NCI-H446 treated with DMSO at 0.1 percent for 48 hours (cell line): ENCODE data around the gene KMT2D.

Source experiments
- DNase-seq: peaks from one replicate; lab custom pipeline; 2025; lab: John Stamatoyannopoulos, UW

Gene KMT2D

DNA sequence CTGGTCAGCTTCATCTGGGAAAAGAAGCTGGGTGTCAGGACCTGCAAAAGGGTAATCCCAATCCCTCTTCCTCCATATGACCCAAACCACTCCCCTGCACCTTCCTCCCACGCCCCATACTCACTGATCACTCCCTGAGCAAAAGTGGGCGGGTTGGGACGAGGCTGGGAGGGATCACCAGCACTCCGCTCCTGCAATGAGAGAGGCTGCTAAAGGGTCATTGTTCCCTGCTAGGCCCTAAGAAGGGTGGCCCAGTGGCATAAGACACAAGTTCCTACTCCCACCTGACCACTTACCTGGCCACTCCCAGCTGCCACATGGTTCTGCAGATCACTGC is 26.3 kb downstream of the KMT2D start:
- no peak for DNase-seq

DNA sequence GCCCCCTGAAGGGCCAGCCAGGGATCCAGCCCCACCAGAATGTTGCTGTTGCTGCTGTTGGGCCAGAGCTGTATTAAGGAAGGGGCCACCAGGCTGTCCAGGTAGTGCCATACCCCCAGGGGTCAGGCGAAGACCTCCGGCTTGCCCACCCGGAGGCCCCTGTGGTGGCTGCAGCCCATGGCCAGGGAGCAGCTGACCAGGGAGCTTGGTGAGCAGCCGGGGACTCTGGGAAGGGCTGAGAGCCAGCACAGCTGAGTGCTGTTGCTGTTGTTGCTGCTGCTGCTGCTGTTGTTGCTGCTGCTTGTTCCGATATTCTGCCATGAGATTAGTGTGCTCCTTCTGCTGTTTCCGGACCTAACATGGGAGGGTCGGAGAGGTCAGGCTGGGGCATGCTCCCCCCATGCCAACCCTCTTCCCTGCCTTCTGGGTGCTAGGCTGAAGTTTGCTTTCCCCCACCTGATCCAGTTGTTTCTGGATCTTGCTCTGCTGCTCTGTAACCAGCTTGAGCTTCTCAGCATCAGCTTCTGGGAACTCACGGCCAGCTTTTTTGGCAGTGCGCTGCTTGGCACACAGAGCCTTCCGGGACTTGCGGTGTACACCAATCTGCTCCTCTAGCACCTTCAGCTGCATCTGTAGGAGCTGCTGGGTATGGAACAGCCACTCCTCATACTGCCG is 26.8 kb downstream of the KMT2D start:
- no peak for DNase-seq

DNA sequence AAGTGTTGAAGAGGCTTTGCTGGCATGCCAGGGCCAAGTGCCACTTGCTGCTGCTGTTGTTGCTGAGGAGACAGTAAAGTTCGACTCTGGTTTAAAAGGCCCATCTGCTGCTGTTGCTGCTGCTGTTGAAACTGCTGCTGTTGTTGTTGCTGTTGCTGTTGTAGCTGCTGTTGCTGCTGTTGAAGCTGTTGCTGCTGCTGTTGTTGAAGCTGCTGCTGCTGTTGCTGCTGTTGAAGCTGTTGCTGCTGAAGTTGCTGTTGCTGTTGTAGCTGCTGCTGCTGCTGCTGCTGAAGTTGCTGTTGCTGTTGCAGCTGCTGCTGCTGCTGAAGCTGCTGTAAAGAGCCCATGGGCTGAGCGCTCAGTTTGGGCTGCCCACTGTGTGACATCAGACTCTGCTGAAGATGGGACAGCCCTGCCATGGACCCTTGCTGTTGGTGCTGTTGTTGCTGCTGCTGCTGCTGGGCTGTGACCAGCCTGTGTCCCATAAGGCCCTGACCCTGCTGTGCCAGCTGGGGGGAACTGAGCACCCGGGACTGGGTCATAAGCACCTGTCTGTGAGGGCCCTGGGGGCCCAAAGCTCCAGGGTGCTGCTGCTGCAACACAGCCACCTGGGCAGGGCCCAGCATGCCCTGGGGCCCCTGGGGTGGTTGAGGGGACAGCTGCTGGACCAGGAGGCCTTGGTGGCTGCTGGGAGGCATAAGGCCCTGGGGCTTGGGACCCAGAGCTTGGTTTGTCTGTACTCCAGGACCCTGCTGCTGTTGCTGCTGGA is 27.7 kb downstream of the KMT2D start:
- no peak for DNase-seq

DNA sequence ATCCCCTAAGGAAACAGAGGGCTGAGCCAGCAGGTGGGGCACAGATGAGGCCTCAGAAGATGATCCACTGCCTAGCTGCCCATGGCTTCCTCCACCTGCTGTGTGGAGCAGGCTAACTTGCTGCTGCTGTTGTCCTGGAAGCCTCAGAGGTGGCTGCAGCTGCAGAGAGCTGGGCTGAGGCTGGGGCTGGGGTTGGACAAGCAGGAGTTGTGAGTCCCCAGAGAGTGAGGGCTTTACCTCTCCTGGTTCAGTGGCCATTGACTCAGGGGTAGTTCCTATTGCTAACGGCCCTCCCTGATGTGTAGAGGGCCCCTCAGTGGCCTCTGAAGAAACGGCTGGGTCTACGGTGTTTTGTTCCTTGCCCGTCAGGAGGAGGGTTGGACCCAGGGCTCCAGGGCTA is 28.3 kb downstream of the KMT2D start:
- no peak for DNase-seq

DNA sequence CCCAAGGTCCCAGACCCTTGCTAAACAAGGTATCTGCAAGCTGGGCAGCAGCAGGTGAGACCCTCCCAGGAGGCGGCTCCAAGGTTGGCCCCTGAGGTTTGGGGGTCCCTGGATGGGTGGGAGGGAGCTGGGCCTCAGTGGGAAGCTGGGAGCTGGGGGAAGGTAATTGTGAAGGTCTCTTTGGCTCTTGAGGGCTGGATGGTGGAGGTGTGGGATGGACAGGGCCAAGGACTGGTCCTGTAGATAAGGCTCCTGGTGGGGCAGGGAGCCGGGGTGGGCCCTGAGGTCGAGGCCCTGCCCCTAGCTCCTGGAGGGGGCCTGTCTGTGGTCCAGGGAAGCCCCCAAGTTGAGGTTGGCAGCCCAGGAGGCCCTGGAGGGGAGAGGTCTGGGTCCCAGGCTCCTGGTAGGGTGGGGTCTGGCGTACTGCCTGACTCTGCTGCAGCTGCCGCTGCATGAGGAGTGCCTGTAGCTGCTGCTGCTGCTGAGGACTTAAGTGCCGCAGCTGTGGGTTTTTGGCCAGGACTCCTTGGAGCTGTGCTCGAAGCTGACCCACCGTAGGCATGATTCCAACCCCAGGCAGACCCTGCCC is 28.9 kb downstream of the KMT2D start:
- no peak for DNase-seq

DNA sequence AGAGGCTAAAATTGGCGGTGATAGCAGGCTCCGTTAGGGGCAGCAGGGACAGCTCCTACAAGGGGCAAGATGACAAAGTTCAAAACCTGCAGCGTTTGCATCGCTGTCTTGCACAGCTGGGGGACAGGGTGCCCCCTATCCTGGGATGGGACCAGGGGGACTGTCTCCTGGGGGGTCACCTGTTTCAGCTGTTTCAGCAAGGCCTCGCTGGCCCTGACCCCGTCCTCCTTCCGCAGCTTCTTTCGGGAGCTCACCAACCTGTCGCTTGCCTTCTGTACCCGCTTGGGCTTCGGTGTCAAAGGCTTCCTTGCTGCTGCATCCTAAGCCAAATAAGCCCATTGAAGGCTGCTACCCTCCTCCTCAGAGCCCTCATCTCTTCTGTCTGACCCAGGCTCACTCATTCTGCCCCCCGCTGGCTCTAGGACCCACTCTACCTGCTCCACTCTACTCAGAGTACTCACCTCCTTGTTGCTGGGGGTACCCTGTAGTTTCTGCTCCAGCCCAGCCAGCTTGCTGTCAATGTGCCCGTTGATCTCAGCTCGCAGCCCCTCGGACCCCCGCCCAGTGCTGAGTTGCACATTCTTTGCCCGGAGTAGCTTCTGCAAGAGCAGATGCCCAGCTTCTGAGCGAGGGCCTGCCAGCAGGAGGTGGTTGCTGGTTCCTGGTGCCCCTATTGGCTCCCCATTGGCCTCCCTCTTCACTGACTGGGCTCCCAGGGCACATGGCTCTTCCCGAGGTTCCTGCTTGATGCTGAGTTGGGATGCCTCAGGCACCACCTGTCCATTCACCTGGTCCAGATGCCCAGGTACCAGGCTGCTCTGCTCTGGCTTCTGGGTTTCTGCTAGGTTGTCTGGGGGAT is 29.7 kb downstream of the KMT2D start:
- no peak for DNase-seq

DNA sequence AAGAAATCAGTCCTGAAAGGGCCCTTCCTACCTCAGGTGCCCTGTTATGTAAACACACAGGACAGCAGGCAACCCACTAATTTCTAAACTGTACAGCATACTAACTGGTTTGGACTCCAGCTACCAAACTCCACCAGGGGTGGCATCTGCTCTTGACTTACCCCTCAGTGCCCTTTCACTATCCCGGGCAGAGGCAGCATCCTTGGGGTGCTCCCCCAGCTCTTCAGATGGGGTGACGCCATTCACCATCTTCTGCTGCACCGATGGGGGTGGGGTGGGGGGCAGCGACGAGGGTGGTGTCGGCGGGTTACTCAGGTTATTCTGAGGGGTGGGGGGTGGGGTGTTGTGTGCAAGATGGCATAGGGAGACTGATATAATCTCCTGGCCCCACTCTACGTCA is 30.5 kb downstream of the KMT2D start:
- no peak for DNase-seq

DNA sequence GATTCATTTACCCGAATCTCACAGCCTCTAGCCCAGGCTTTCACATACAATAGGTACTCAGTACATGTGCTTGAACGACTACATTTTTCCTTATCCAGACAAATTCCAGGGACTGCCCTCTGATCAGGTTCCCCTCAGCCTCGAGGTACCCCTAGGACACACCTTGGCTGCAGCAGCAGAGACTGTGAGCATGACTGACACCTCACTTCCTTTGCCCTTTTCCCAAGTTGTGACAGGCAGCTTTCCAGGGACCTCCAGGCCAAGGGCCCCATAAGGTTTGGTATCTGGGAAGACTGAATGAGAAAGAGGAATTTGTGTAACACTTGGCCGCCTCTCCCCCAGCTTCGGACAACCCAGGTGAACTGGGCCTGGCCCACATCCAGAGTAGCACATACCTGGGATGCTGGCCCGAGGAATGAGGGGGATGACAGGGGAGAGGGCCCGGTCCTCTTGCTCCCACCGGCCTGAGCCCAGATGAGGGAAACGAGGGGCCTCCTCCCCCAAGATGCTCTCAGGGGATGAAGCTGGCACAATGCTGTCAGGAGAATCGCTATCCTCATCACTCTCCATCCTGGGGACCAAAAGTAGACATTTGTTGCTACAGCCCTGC is 31.8 kb downstream of the KMT2D start:
- DNase-seq, result no peak

DNA sequence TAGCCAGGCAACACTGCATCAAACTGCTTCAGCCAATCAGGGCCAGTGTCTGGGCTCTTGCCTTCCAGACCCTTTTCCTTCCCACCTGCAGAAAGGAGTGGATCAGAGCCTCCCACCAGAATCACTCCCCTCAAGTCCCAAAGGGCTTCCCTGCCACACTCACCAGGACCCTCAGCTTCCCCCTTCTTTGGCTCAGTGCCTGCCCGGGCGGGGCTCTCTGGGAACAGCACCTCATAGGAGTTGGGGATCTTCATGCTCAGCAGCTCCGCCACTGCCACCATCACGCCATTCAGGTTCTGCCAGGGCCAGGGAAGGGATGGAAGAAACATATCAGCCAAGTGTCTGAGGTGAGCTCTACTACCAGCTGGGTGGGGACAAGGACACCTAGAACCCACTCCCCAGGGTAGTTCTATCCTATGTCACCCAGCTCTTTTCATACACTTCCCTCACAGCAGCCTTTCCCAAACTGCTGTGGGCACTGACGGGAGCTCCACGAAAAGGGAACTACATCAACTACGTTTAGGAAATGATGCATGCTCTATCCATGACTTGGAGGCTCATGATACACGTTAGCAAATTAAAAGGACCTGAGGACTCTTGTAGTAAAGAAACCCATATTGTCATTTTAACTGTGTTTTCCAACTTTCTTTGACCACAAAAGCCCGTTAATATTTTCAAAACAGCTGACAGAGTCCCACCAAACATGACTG is 32.6 kb downstream of the KMT2D start:
- no peak for DNase-seq

DNA sequence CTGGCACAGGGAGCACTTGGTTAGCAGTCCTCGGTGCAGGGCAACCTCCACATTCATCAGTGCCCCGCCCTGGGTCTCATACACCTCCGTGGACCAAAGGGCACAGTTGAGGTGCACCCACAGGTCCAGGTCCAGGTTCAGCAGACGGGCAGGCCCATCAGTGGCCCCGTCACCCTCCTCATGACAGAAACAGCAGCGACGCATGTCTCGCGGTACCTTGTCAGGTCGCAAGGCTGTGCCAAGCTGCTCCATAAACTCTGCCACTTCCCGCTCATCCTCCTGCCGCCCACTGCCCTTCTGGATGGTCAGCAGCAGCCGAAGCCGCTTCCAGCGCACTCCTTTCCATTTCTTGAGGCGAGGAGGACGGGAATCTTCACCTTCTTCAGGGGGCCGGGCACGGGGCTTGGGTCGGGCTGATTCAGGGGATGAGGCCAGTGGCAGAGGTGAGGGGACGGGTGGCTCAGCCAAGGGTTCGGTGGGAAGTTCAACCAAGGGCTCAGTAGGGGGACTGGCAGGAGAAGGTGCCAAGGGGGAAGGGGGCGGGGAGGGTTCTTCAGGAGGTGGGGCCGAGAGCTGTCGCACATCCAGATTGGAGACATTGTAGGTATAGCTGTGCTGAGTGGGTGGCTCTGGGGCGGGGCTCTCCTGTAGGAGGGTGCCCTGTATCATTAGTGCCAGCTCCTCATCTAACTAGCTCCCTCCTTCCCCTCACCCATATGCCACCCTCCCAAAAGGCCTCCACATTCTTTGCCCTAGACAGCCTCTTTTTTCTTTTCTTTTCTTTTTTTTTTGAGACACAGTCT is 33.7 kb downstream of the KMT2D start:
- DNase-seq, result no peak

DNA sequence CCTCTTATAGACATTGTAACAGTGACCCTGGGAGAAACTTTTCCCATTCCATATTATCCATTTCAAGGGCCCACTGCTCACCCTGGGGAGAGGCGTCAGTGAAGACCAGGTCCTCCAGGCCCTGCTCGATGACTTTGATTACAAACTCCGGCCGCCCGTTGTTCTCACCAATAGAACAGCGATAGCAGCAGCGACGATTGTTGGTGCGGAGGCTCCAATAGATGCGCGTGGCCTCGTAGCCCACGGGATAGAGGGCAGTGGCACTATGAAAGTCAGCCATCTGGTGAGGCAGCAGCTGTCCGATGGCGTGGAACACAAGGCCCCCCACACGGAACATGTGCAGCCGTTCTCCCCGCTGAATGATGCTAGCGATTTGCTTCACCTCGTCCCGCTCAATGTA is 34.5 kb downstream of the KMT2D start:
- no peak for DNase-seq

DNA sequence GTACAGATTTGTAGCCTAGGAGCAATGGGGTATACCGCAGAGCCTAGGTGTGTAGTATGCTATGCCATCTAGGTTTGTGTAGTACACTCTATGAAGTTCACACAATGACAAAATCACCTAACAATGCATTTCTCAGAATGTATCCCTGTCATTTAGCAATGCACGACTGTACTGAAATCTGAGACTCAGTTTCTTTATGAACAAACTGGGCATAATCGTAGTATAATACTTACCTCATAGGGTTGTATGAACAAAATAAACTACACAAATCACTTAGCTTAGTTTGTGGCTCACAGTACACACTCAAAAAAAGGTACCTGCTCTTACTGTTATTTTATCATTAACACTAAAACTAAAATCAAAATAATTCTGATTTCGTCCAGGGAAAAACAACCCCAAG is 35.1 kb downstream of the KMT2D start:
- no peak for DNase-seq

DNA sequence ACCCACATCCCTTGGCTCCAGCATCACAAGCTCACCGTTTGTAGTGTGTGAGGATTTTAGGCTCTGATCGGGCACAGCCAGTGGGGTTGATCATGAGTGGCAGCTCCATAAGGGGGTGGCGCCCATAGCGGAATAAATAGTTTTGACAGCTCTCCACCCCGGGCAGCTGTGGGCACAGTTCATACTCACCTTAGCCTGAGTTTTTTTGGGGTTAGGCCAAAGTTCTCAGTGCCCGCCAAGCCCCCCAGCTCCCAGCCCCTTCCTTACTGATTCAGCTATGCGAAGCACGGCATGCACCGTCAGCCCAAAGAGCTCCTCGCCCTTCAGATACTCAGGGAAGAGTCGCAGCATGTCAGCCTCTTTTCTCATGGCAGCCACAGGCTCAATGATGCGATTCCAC is 36.1 kb downstream of the KMT2D start:
- DNase-seq, result no peak

DNA sequence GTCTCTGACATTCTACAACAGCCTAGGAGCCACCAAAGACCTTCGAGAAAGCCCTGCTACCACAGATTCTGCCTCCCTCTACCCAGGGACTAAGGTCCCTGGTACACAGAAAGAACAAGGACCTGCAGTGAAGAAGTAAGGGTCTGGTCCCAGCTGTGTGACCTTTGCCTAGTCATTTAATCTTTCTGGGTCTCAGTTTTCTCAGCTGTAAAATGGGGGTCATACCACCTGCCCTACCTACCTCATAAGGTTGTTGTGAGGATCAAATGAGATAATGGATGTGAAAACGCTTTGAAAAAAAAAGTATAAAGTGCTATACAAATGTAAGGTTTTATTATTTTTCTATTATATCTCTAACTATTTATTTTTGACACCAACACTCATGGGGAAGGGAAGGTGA is 36.8 kb downstream of the KMT2D start:
- DNase-seq, result no peak

DNA sequence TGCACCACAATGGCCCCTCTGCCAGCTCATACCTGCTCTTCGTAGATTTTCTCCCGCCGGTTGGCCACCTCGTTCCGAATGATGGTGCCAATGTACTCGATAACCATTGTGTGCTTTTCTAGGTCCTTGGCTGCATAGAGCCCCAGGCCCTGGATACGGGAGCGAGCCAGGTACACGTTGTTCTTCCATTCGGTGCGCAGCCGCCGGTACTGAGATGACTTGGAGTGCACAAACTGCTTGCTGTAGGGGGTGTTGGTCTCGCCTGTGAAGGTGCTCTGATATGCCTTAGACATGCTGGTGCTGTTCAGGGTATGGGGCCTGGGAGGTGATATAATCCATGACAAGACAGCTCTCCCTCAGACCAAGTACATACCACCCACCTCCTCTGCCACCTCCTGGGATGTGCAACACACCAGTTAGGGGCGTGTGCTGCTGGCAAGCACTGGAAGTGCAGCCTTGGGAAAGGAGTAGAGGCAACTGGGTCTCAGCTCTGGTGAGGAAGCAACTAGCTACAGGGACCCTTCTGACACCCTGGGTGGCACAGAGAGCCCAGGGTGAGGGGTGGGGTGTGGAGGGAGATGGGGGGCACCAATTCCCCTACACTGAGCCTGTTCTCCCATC is 37.9 kb downstream of the KMT2D start:
- no peak for DNase-seq

DNA sequence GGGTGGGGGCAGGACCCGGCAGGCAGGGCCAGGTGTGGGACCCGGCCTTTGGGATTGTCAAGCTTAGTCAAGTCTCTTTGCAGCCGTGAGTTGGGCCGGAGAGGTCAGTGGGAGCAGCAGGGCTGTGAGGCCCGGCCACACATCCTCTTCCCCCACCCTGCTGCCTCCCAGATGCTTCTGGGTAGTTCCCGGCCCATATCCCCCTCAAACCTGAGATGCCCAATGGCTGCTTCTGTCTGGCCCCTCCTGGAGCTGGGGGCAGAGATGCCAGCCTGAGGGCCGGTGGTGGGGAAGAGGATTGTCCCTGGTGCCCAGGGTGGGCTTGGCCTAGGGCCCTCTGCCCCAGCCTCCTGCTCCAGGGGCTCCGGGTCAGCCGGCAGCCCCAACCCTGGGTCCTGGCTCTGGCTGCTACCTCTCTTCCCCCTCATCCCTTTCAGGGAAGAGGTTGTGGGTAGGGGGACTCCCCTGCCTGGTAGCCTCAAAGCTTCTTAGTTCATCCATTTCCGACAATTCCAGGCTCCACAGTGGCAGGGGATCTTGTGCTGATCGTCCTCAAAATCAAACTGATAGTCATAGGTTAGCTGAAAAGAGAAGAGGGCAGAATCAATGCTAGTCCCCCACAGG is 39.2 kb downstream of the KMT2D start:
- no peak for DNase-seq

DNA sequence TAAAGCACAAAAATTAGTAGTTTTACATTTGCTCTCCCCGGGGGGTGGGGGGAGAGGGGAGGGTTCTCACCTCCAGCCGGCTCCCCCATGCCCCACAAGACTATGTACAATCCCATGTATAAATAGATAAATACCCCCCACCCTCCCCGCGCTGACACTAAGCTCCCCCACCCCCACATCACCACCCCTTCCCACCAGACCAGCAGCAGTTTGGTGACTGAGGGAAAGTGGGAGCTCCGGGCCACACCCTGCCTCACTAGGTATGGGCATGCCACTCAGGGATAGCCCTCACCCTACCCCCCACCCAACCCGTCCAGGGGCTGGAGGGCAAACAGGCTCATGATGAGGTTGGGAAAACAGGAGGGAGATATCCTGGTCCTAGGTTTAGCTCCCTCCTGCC is 40.2 kb downstream of the KMT2D start:
- DNase-seq, result no peak

DNA sequence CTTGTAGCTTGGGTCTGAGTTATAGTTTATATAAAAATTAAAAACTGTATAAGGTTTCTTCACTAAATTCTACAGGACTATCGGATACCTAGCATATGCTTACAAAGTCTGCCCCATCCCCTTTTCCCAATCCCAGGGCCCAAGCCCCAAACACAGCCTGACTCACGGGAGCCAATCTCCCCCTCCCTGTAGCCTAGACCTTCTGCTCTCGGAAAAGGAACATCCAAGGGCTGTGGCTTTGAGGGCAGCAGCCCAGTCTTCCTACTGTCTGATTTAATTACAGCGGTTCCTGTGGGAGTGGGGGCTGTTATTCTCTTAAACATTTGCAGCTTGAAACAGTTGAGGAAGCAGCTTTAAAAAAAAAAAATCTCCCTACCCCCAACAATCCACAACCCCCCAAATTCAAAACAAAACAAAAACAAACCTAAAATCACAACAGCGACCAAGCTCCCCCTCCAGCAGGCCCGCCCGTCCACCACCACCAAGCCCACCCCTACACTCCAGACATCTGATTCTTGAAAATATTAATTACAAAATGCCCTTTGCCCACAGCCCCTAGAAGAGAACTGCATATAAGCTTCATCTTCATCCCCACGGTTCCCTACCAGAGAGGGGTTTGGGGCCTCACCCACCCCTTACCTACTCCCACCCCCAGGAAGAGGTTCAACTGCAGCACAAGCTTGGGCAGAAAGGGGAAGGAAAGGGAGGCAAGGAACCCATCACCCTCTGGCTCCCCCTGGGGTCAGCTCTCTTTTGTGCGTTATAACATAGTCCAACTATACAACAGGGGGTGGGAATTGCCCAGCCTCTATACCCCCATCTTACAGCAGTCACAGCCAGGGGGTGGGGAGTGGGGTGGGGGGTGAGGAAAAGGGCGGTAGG is 40.9 kb downstream of the KMT2D start:
- no peak for DNase-seq

DNA sequence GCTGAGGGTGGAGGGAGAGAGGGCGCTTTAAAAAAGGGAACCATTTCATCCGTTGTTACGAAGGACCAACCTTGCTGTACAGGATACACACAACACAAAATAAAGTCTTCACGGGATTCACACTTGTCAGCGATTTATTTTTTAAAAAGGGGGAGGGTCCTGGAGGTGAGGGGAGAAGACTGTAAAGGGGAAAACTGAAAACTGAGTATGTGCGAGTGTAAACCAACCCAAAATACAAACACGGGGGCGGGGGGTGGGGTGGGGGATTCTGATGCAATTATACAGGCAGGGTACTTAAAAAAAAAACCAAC is 41.5 kb downstream of the KMT2D start:
- no peak for DNase-seq
